ENCODE measurements around the gene BEAN1. TPM values are rescaled to one million over a fixed set of nuclear protein-coding genes. Genes with fewer than 3 reads are reported as not detected.

The BEAN1 gene
- total and polyA plus RNA-seq, 9 of the 15 experiments (the other 6 are each of a cell fraction or from before 2014, with no cell fraction given) = not detected

- TF ChIP-seq, protein P1, sequence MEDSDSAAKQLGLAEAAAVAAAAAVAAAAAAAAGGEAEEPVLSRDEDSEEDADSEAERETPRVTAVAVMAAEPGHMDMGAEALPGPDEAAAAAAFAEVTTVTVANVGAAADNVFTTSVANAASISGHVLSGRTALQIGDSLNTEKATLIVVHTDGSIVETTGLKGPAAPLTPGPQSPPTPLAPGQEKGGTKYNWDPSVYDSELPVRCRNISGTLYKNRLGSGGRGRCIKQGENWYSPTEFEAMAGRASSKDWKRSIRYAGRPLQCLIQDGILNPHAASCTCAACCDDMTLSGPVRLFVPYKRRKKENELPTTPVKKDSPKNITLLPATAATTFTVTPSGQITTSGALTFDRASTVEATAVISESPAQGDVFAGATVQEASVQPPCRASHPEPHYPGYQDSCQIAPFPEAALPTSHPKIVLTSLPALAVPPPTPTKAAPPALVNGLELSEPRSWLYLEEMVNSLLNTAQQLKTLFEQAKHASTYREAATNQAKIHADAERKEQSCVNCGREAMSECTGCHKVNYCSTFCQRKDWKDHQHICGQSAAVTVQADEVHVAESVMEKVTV (CRISPR knock-in tag; IDR thresholded peaks at IDR 0.05) = peak; percentile 78
- TF ChIP-seq, protein P2, sequence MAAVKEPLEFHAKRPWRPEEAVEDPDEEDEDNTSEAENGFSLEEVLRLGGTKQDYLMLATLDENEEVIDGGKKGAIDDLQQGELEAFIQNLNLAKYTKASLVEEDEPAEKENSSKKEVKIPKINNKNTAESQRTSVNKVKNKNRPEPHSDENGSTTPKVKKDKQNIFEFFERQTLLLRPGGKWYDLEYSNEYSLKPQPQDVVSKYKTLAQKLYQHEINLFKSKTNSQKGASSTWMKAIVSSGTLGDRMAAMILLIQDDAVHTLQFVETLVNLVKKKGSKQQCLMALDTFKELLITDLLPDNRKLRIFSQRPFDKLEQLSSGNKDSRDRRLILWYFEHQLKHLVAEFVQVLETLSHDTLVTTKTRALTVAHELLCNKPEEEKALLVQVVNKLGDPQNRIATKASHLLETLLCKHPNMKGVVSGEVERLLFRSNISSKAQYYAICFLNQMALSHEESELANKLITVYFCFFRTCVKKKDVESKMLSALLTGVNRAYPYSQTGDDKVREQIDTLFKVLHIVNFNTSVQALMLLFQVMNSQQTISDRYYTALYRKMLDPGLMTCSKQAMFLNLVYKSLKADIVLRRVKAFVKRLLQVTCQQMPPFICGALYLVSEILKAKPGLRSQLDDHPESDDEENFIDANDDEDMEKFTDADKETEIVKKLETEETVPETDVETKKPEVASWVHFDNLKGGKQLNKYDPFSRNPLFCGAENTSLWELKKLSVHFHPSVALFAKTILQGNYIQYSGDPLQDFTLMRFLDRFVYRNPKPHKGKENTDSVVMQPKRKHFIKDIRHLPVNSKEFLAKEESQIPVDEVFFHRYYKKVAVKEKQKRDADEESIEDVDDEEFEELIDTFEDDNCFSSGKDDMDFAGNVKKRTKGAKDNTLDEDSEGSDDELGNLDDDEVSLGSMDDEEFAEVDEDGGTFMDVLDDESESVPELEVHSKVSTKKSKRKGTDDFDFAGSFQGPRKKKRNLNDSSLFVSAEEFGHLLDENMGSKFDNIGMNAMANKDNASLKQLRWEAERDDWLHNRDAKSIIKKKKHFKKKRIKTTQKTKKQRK (IDR thresholded peaks at IDR 0.05; ENCODE audit: borderline replicate concordance, low read depth, low read length) = no peak
- TF ChIP-seq, protein P3, sequence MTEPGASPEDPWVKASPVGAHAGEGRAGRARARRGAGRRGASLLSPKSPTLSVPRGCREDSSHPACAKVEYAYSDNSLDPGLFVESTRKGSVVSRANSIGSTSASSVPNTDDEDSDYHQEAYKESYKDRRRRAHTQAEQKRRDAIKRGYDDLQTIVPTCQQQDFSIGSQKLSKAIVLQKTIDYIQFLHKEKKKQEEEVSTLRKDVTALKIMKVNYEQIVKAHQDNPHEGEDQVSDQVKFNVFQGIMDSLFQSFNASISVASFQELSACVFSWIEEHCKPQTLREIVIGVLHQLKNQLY (CRISPR knock-in tag; conservative IDR thresholded peaks at IDR 0.05) = no peak
- TF ChIP-seq, protein P4, sequence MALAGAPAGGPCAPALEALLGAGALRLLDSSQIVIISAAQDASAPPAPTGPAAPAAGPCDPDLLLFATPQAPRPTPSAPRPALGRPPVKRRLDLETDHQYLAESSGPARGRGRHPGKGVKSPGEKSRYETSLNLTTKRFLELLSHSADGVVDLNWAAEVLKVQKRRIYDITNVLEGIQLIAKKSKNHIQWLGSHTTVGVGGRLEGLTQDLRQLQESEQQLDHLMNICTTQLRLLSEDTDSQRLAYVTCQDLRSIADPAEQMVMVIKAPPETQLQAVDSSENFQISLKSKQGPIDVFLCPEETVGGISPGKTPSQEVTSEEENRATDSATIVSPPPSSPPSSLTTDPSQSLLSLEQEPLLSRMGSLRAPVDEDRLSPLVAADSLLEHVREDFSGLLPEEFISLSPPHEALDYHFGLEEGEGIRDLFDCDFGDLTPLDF (CRISPR knock-in tag; IDR thresholded peaks at IDR 0.05) = no peak
- TF ChIP-seq ELF1 (tag; IDR thresholded peaks at IDR 0.05) (no peak), HEY1 (CRISPR knock-in tag; IDR thresholded peaks at IDR 0.05; ENCODE audit: borderline replicate concordance) (no peak), EP400 (IDR thresholded peaks at IDR 0.05) (no peak), ZBTB8A (IDR thresholded peaks at IDR 0.05; ENCODE audit: partially characterized antibody) (no peak), ZNF395 (CRISPR knock-in tag; IDR thresholded peaks at IDR 0.05) (no peak), ETS2 (tag; IDR thresholded peaks at IDR 0.05; ENCODE audit: borderline replicate concordance, poor library complexity, severe bottlenecking) (no peak), ESRRA (IDR thresholded peaks at IDR 0.05; ENCODE audit: borderline replicate concordance, low read depth) (no peak), MAFF (IDR thresholded peaks at IDR 0.05; ENCODE audit: low read length) (no peak), FOXJ2 (tag; IDR thresholded peaks at IDR 0.05) (no peak), NFATC3 (IDR thresholded peaks at IDR 0.05) (no peak), ZNF780A (CRISPR knock-in tag; IDR thresholded peaks at IDR 0.05) (no peak), TOE1 (IDR thresholded peaks at IDR 0.05; ENCODE audit: borderline replicate concordance) (no peak), TOE1 (CRISPR knock-in tag; IDR thresholded peaks at IDR 0.05; ENCODE audit: borderline replicate concordance, low read depth) (no peak), NR2C1 (IDR thresholded peaks at IDR 0.05) (no peak), NR2C1 (tag; IDR thresholded peaks at IDR 0.05) (no peak), NR2F6 (CRISPR knock-in tag; IDR thresholded peaks at IDR 0.05) (no peak)
These were observed 56.8 kb downstream of the BEAN1 start (continued) for GRCh38 chr16:66483689-66484452.

Data from K562 (cell line).